A673 (cell line): ENCODE results near the gene PTPA. TPM values are rescaled to one million over a fixed set of nuclear protein-coding genes. Genes with fewer than 3 reads are reported as not detected.

Source experiments
- BruUV-seq: library from RNA; stranded (reverse); fragments of 400-500 nt; replicated peaks from 2 replicates; lab custom pipeline; 2021; lab: Mats Ljungman, UMichigan
- CTCF ChIA-PET: fragments of 300-600 bp; sonication (Branson Sonifier 250); formaldehyde crosslinking; loops from one replicate; lab custom pipeline; 2022; ENCODE audit warnings: antibody characterized with exemption; lab: Charles Lee
- POLR2A ChIA-PET: fragments of 300-600 bp; sonication (Branson Sonifier 250); formaldehyde crosslinking; loops from one replicate; lab custom pipeline; 2022; ENCODE audit warnings: antibody characterized with exemption; ENCODE audit not compliant: low non-redundant PET; lab: Charles Lee
- DNase-seq: peaks from one replicate; pipeline ENCODE4 v3.0.0-alpha.2; 2015; ENCODE audit warnings: low spot score
- H3K27ac ChIP-seq: fragments of 200-600 bp; sonication (generic); 2 replicates; pipeline ENCODE4 v1.5.1; 2016; ENCODE audit warnings: mixed run types, low read depth, mild to moderate bottlenecking, mixed read lengths, antibody characterized with exemption, low read length; ENCODE audit not compliant: poor library complexity, severe bottlenecking
- H3K27me3 ChIP-seq: fragments of 200-600 bp; sonication (generic); replicated peaks from 2 replicates; pipeline ENCODE4 v1.6.1; 2017; ENCODE audit warnings: mixed run types, low read depth, mild to moderate bottlenecking, mixed read lengths, antibody characterized with exemption, low read length; ENCODE audit not compliant: insufficient read depth, poor library complexity
- H3K36me3 ChIP-seq: fragments of 200-600 bp; sonication (generic); 2 replicates; pipeline ENCODE4 v1.6.1; 2016; ENCODE audit warnings: mixed run types, mild to moderate bottlenecking, mixed read lengths, antibody characterized with exemption, low read length; ENCODE audit not compliant: insufficient read depth, poor library complexity, severe bottlenecking
- H3K4me1 ChIP-seq: fragments of 200-600 bp; sonication (generic); 2 replicates; pipeline ENCODE4 v1.6.1; 2017; ENCODE audit warnings: mixed run types, mild to moderate bottlenecking, mixed read lengths, antibody characterized with exemption, low read length; ENCODE audit not compliant: insufficient read depth, poor library complexity, severe bottlenecking
- H3K4me3 ChIP-seq: fragments of 200-600 bp; sonication (generic); 2 replicates; pipeline ENCODE4 v1.5.1; 2016; ENCODE audit warnings: low read depth, mixed run types, mild to moderate bottlenecking, mixed read lengths, low read length; ENCODE audit not compliant: poor library complexity, severe bottlenecking
- H3K9me3 ChIP-seq: fragments of 200-600 bp; sonication (generic); 2 replicates; pipeline ENCODE4 v1.6.1; 2016; ENCODE audit warnings: mixed run types, low read depth, mild to moderate bottlenecking, mixed read lengths, antibody characterized with exemption, low read length; ENCODE audit not compliant: poor library complexity, severe bottlenecking
- EZH2 ChIP-seq: fragments of 200-600 bp; sonication (generic); IDR thresholded peaks from 2 replicates; pipeline ENCODE4 v1.6.1; 2017; ENCODE audit warnings: borderline replicate concordance, low read depth, mild to moderate bottlenecking, mixed read lengths, antibody characterized with exemption, low read length; ENCODE audit not compliant: poor library complexity, severe bottlenecking
- intact Hi-C: fragments of 100-400 bp; cut with micrococcal nuclease; formaldehyde crosslinking; loops from one replicate; pipeline ENCODE4 v1.10.0; 2022; ENCODE audit not compliant: unreplicated experiment
- total RNA-seq: library from RNA; stranded (reverse); gene quantifications from 2 replicates; pipeline ENCODE4 v1.2.3, GENCODE V29; 2021
- TF ChIP-seq, protein P1 (sequence below): fragments of 300-800, 200-600 bp; sonication (generic); conservative IDR thresholded peaks from 2 replicates; pipeline ENCODE4 v1.5.1; 2017; ENCODE audit warnings: low read depth, mild to moderate bottlenecking, antibody characterized with exemption, low read length, moderate library complexity, mixed read lengths

Gene PTPA
- total RNA-seq, 1 experiment from 2014 or later = 157 TPM

DNA sequence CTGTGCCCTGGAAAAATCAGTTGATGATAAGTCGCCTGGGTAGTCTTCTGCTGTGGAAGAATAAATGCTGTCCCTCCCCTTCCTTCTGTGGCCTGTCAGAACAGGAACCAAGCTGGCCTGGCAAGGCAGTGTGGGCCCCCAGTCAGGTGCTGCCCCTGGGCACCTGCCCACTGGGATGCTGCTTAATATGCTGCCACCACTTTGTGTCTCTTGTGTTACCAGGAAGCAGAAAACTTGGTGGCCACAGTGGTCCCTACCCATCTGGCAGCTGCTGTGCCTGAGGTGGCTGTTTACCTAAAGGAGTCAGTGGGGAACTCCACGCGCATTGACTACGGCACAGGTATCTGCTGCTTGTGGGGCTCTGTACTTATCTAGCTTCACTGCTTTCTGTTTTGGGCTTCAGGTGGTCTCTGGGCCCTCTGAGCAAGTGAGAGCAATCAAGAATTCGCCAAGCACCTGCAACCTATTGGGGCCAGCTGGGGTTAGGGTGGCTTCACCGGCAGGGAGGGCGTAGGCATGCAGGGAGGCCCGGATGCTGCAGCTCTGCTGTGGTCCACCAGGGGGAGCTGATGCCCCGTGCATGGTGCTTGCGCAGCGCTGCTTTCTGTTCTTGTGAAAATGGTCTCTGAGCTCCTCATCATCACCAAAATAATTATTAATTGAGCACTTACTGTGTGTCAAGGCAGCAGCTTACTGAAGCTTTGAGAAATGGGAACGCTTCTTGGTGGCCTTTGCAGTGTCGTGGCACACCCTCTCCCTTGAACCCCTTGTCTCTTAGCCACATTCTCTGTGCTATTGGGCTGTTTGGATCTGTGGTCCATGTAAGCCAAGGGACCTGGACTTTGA, 20.3 kb downstream of the PTPA start:
- peaks cover 44% of the 10 kb centered on the region for H3K36me3 ChIP-seq
- TF ChIP-seq EZH2 = no peak
- TF ChIP-seq, protein P1, sequence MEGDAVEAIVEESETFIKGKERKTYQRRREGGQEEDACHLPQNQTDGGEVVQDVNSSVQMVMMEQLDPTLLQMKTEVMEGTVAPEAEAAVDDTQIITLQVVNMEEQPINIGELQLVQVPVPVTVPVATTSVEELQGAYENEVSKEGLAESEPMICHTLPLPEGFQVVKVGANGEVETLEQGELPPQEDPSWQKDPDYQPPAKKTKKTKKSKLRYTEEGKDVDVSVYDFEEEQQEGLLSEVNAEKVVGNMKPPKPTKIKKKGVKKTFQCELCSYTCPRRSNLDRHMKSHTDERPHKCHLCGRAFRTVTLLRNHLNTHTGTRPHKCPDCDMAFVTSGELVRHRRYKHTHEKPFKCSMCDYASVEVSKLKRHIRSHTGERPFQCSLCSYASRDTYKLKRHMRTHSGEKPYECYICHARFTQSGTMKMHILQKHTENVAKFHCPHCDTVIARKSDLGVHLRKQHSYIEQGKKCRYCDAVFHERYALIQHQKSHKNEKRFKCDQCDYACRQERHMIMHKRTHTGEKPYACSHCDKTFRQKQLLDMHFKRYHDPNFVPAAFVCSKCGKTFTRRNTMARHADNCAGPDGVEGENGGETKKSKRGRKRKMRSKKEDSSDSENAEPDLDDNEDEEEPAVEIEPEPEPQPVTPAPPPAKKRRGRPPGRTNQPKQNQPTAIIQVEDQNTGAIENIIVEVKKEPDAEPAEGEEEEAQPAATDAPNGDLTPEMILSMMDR = peak; percentile 99

DNA sequence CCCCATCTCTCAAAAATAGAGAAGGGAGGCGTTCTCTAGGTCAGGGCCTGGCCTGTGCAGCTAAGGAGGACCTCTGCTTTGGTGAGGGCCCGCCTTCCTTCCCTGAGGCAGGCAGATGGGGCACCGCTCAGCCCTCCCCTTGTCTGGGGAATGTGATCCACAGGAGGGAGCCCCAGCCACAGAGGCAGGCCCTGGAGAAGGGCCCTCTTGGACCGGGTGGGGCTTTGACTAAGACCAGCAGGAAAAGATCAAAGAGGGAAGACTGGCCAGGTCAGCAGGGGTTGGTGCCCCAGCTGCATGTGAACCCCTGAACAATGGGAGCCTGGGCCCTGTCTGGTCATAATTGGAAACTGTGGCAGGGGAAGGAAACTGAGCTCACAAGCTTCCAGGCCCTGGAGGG, 21.9 kb downstream of the PTPA start:
- Histone ChIP-seq H3K9me3 (no peaks in the 10 kb centered on the region), H3K4me1 (no peaks in the 10 kb centered on the region), H3K27ac (peak overlapping the region; percentile 47), H3K27me3 (no peaks in the 10 kb centered on the region), H3K36me3 (peaks cover 48% of the 10 kb centered on the region), H3K4me3 (no peak overlapping the region)
- BruUV-seq = no TSS peak
- no peak for DNase-seq
- intact Hi-C loops = no loop called here
- TF ChIP-seq EZH2 = no peak
- TF ChIP-seq, protein P1 = no peak
- ChIA-PET CTCF (no interaction called here), POLR2A (no interaction called here)

More for the DNA sequence above, 20.3 kb downstream of the PTPA start:
- no peaks in the 10 kb centered on the region for H3K9me3 ChIP-seq
- H3K4me3 ChIP-seq = no peak overlapping the region
- peak; percentile 83 for DNase-seq
- BruUV-seq = no TSS peak
- H3K4me1 ChIP-seq = peaks cover 10% of the 10 kb centered on the region
- ChIA-PET CTCF (interaction anchor here (0.5 to 1.5 kb wide), 22 partner anchors 9 to 1341 kb away, joined by 3 to 24 read pairs (median 4); partner anchors contain the start of genes C9orf50 and NTMT1), POLR2A (interaction anchor here (0.8 kb wide), 1 partner anchor 11 kb away, joined by 5 read pairs; no protein-coding TSS in a partner anchor)
- intact Hi-C loops = no loop called here
- H3K27ac ChIP-seq = no peak overlapping the region
- H3K27me3 ChIP-seq = no peaks in the 10 kb centered on the region

DNA sequence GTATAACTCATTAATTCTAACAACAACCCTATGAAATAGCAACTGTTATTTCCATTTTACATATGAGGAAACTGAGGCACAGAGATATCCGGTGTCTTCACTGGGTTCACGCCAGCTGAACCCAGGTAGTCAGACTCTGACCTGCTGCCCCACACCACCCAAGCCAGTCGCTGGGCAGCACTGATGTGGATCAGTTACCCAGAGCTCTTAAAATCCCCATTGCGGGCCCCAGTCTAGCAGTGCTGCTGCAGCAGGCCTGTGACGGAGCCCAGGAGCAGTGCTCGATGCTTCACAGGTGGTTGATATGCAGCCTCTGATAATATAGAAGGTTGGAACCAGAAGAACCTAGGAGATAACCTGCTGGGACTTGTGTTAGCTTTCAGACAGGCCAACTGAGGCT, 24.3 kb downstream of the PTPA start:
- no peaks in the 10 kb centered on the region for H3K27me3 ChIP-seq
- H3K36me3 ChIP-seq = peaks cover 42% of the 10 kb centered on the region
- no peak for TF ChIP-seq EZH2
- TF ChIP-seq, protein P1 = no peak
- no peak overlapping the region for H3K4me3 ChIP-seq
- H3K9me3 ChIP-seq = no peaks in the 10 kb centered on the region
- BruUV-seq = no TSS peak
- POLR2A ChIA-PET = no interaction called here
- H3K4me1 ChIP-seq = peaks cover 16% of the 10 kb centered on the region
- intact Hi-C loops = loop anchor here (5.0 kb wide), 2 partner anchors 362 to 652 kb away; no protein-coding TSS in a partner anchor
- CTCF ChIA-PET = no interaction called here
- H3K27ac ChIP-seq = no peak overlapping the region
- DNase-seq = no peak
